Loucy (cell line): ENCODE measurements around the gene CLDND2.

Experiments
- H2AFZ ChIP-seq: fragments of 200-600 bp; sonication (generic); 2 replicates; pipeline ENCODE4 v1.6.0; 2016; ENCODE audit warnings: antibody characterized with exemption, mild to moderate bottlenecking, low read length, moderate library complexity
- H3F3A ChIP-seq: fragments of 200-600 bp; 2 replicates; pipeline ENCODE4 v1.6.0; 2016; ENCODE audit warnings: antibody characterized with exemption, low read depth, mild to moderate bottlenecking
- H3K27me3 ChIP-seq: fragments of 200-600 bp; sonication (generic); 2 replicates; pipeline ENCODE4 v1.6.1; 2014; ENCODE audit warnings: low read length, mild to moderate bottlenecking; ENCODE audit not compliant: insufficient read depth, poor library complexity, severe bottlenecking
- H3K36me3 ChIP-seq: fragments of 200-600 bp; sonication (generic); 2 replicates; pipeline ENCODE4 v1.6.1; 2016; ENCODE audit warnings: low read length; ENCODE audit not compliant: insufficient read depth
- H3K4me1 ChIP-seq: fragments of 200-600 bp; sonication (generic); 2 replicates; pipeline ENCODE4 v1.5.1; 2014; ENCODE audit warnings: low read length, mild to moderate bottlenecking; ENCODE audit not compliant: insufficient read depth, poor library complexity, severe bottlenecking
- H3K4me2 ChIP-seq: fragments of 200-600 bp; sonication (generic); 2 replicates; pipeline ENCODE4 v1.6.0; 2014; ENCODE audit warnings: antibody characterized with exemption, low read length, low read depth, mild to moderate bottlenecking; ENCODE audit not compliant: poor library complexity, severe bottlenecking
- H3K4me3 ChIP-seq: fragments of 200-600 bp; sonication (generic); 2 replicates; pipeline ENCODE4 v1.5.1; 2014; ENCODE audit warnings: low read length, mild to moderate bottlenecking, mixed read lengths; ENCODE audit not compliant: poor library complexity, severe bottlenecking
- H3K79me2 ChIP-seq: fragments of 200-600 bp; sonication (generic); 2 replicates; pipeline ENCODE4 v1.6.1; 2014; ENCODE audit warnings: low read length; ENCODE audit not compliant: insufficient read depth
- H3K9ac ChIP-seq: fragments of 200-600 bp; sonication (generic); 2 replicates; pipeline ENCODE4 v1.6.0; 2014; ENCODE audit warnings: mild to moderate bottlenecking, low read depth, low read length, moderate library complexity; ENCODE audit not compliant: poor library complexity, severe bottlenecking
- H3K9me2 ChIP-seq: fragments of 200-600 bp; sonication (generic); replicated peaks from 2 replicates; pipeline ENCODE4 v1.6.1; 2016; ENCODE audit warnings: low read depth, low read length, mixed read lengths
- H3K9me3 ChIP-seq: fragments of 200-600 bp; sonication (generic); 2 replicates; pipeline ENCODE4 v1.6.1; 2014; ENCODE audit warnings: mild to moderate bottlenecking, antibody characterized with exemption, low read length, low read depth; ENCODE audit not compliant: insufficient read depth
- H4K20me1 ChIP-seq: fragments of 200-600 bp; sonication (generic); 2 replicates; pipeline ENCODE4 v1.6.0; 2014; ENCODE audit warnings: antibody characterized with exemption, low read length, mild to moderate bottlenecking; ENCODE audit not compliant: insufficient read depth, poor library complexity, severe bottlenecking
- EZH2phosphoT487 ChIP-seq: fragments of 200-600 bp; IDR thresholded peaks from 2 replicates; pipeline ENCODE4 v1.6.1; 2018; ENCODE audit warnings: antibody characterized with exemption, mild to moderate bottlenecking, moderate library complexity, borderline replicate concordance
- TF ChIP-seq, protein P1 (sequence below): fragments of 200-600 bp; sonication (generic); conservative IDR thresholded peaks from 2 replicates; pipeline ENCODE4 v1.5.1; 2014; ENCODE audit warnings: mild to moderate bottlenecking, antibody characterized with exemption, low read length

Gene CLDND2

DNA sequence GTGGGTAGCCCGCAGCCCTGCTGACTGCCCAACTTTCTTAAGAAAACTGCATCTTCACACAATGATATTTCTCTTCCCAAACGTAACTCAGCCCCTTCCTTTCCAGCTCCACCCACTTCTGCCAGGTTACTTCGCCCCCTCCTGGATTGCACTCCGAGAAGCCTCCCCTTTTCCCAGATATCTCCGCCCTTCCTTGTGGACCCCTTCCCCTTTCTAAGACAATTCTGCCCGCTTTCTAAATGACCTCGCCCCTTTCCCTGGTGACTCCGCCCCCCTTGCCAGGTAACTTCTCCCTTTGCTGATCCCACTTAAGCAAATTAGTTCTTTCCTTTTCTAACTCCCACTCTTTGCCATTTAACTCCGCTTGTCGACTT is 29.5 kb downstream of the CLDND2 start:
- Histone ChIP-seq H3F3A (no peaks in the 10 kb centered on the region), H3K4me1 (peaks cover 8% of the 10 kb centered on the region), H3K4me2 (peak overlapping the region; percentile 86), H3K9ac (peak overlapping the region; percentile 71), H3K79me2 (no peaks in the 10 kb centered on the region), H4K20me1 (no peaks in the 10 kb centered on the region), H2AFZ (peak overlapping the region; percentile 93), H3K9me3 (no peaks in the 10 kb centered on the region), H3K4me3 (peak overlapping the region; percentile 76), H3K9me2 (no peaks in the 10 kb centered on the region), H3K27me3 (no peaks in the 10 kb centered on the region), H3K36me3 (no peaks in the 10 kb centered on the region)
- TF ChIP-seq, protein P1, sequence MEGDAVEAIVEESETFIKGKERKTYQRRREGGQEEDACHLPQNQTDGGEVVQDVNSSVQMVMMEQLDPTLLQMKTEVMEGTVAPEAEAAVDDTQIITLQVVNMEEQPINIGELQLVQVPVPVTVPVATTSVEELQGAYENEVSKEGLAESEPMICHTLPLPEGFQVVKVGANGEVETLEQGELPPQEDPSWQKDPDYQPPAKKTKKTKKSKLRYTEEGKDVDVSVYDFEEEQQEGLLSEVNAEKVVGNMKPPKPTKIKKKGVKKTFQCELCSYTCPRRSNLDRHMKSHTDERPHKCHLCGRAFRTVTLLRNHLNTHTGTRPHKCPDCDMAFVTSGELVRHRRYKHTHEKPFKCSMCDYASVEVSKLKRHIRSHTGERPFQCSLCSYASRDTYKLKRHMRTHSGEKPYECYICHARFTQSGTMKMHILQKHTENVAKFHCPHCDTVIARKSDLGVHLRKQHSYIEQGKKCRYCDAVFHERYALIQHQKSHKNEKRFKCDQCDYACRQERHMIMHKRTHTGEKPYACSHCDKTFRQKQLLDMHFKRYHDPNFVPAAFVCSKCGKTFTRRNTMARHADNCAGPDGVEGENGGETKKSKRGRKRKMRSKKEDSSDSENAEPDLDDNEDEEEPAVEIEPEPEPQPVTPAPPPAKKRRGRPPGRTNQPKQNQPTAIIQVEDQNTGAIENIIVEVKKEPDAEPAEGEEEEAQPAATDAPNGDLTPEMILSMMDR: no peak
- TF ChIP-seq EZH2phosphoT487: no peak

- Histone ChIP-seq H3K4me3 (peak overlapping the region; percentile 76), H2AFZ (peak overlapping the region; percentile 93), H3K4me1 (peaks cover 8% of the 10 kb centered on the region), H3K9me2 (no peaks in the 10 kb centered on the region), H3K79me2 (no peaks in the 10 kb centered on the region), H3K9ac (peak overlapping the region; percentile 71), H3K9me3 (no peaks in the 10 kb centered on the region), H3K36me3 (no peaks in the 10 kb centered on the region), H3K4me2 (peak overlapping the region; percentile 86), H4K20me1 (no peaks in the 10 kb centered on the region), H3F3A (no peaks in the 10 kb centered on the region), H3K27me3 (no peaks in the 10 kb centered on the region)
- no peak for TF ChIP-seq EZH2phosphoT487
- TF ChIP-seq, protein P1: peak; percentile 84
Measured at GRCh38 chr19:51338563-51339312, 30.1 kb downstream of the CLDND2 start.

DNA sequence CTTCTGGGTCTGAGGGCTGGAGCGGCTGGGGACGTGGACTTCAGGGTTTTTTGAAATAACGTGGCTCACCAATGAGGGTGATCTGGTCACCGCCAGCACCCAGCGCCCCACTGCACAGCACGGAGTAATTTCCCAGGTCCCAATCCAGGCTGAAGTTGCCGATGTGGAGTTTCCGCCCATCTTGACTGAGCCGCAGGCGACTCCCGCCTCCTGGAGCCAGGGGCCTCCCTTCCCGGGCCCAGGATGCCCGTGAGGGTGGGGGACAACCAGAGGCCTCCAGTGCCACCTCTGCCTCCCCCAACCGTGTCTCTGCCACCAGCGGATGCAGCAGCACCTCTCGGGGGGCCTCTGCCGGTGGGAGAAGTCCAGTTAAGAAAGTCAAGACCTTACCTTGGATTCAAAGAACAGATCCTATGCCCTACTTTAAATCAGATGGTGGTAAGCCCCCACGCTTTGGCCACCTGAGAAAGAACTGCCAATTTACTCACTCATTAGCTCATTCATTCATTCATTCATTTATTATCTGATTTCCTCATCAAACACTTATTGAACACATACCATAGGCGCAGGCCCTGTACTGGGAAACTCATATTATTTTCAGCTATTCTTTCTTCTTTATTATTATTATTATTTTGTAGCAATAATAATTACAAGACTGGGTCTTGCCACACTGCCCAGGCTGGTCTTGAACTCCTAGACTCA is 30.8 kb downstream of the CLDND2 start:
- H2AFZ ChIP-seq: peak overlapping the region; percentile 93
- H3K4me1 ChIP-seq: peaks cover 8% of the 10 kb centered on the region
- no peaks in the 10 kb centered on the region for H3K36me3 ChIP-seq
- H3K4me3 ChIP-seq: peak overlapping the region; percentile 76
- H3K79me2 ChIP-seq: no peaks in the 10 kb centered on the region
- H3K27me3 ChIP-seq: no peaks in the 10 kb centered on the region
- no peaks in the 10 kb centered on the region for H3F3A ChIP-seq
- no peak for TF ChIP-seq EZH2phosphoT487
- TF ChIP-seq, protein P1: no peak
- peak overlapping the region; percentile 86 for H3K4me2 ChIP-seq
- H3K9me3 ChIP-seq: no peaks in the 10 kb centered on the region
- H3K9ac ChIP-seq: peak overlapping the region; percentile 71
- H3K9me2 ChIP-seq: no peaks in the 10 kb centered on the region
- no peaks in the 10 kb centered on the region for H4K20me1 ChIP-seq
